ENCODE measurements around the gene RASIP1.
"Not testable (repeated sequence)": the region's sequence is repeated elsewhere in the genome, so short reads cannot be mapped to it uniquely, and the experiment has no call there.

- TF ChIP-seq CTCF, POLR2A (IDR thresholded peaks at IDR 0.05): not testable (repeated sequence)
Measured at GRCh38 chr19:48787331-48787730, 46.9 kb upstream of the RASIP1 start.

Data from lower leg skin (tissue), 3 donors.